Ovary (tissue), 3 donors: ENCODE data around the gene URGCP.

ENCODE experiments used
- CTCF ChIP-seq, 3 donors: fragments of 450-650 bp in 2 of 3; fragments of 200-600 bp in 1 of 3; IDR thresholded peaks; one replicate each; pipeline versions ENCODE4 v1.5.1 to v1.8.0; 2016 to 2022; ENCODE audit warnings: antibody characterized with exemption in 3 of 3, mild to moderate bottlenecking in 1 of 3
- EP300 ChIP-seq: sonication (generic); formaldehyde crosslinking; IDR thresholded peaks from one replicate; pipeline ENCODE4 v1.6.1; 2017; ENCODE audit warnings: antibody characterized with exemption
- POLR2A ChIP-seq: fragments of 450-650 bp; IDR thresholded peaks from one replicate; pipeline ENCODE4 v1.6.1; 2017; ENCODE audit warnings: antibody characterized with exemption, mild to moderate bottlenecking, moderate library complexity
- donor health status: DM: no; HTN: no; CAD: no.

GRCh38 chr7:43856316-43856715 lies 50.1 kb downstream of the URGCP start:
- TF ChIP-seq CTCF (IDR thresholded peaks at IDR 0.05) (no peak), POLR2A (no peak), EP300 (no peak)
